ENCODE results near the gene ABLIM3.

GRCh38 chr5:149242339-149242738 is 101.0 kb downstream of the ABLIM3 start:
- TF ChIP-seq FOXP2 (optimal IDR thresholded peaks at IDR 0.05; ENCODE audit: borderline replicate concordance, extremely low read depth, extremely low read length, insufficient read depth), result no peak
- no peak for TF ChIP-seq REST (IDR thresholded peaks at IDR 0.05; ENCODE audit: insufficient read depth in 1 of 2, low read depth in 2 of 2, low read length in 2 of 2)
- TF ChIP-seq POLR2AphosphoS5 (IDR thresholded peaks at IDR 0.05; ENCODE audit: low read depth, low read length), result no peak
